ENCODE data around the gene PARPBP. TPM values are rescaled to one million over a fixed set of nuclear protein-coding genes. Genes with fewer than 3 reads are reported as not detected.

PARPBP gene
- 18.7 to 25.3 TPM (median 22.1 TPM) in 5 replicates for total RNA-seq (2022; extraction: Qiagen RNA extraction)

GRCh38 chr12:102119674-102120563 lies at the start of gene PARPBP, which contains the start of gene NUP37:
Gene PARPBP, plus strand, starts transcription at chr12:102120183. Its CDS starts 3,706 bp downstream, at chr12:102123889.
Gene NUP37, minus strand, starts transcription at chr12:102120114. Its CDS starts 1,596 bp downstream, at chr12:102118518.

GRCh38 chr12:102197789-102198188 lies 77.8 kb downstream of the PARPBP start, which contains the start of gene PMCH:
Gene PMCH, minus strand, starts transcription at chr12:102197833. Its CDS starts 63 bp downstream, at chr12:102197770.

Other genes with a start within 250 kb of the PARPBP start
- gene DRAM1, start 242.6 kb upstream of the PARPBP start, total RNA-seq (2022; extraction: Qiagen RNA extraction): 20.6 to 27.4 TPM (median 24.8 TPM) in 5 replicates
- gene WASHC3, start 58.2 kb upstream of the PARPBP start, total RNA-seq (2022; extraction: Qiagen RNA extraction): 28.9 to 37.4 TPM (median 31.3 TPM) in 5 replicates
- gene NUP37, start 69 bp upstream of the PARPBP start, total RNA-seq (2022; extraction: Qiagen RNA extraction): 64.1 to 90.8 TPM (median 66.7 TPM) in 5 replicates
- gene PMCH, start 77.7 kb downstream of the PARPBP start, total RNA-seq (2022; extraction: Qiagen RNA extraction): not detected in 5 replicates